ENCODE data around the gene LY86.

GRCh38 chr6:6595025-6595424 lies 6.5 kb downstream of the LY86 start:
- TF ChIP-seq CTCF (IDR thresholded peaks at IDR 0.05; ENCODE audit: low read depth, low read length): no peak
- no peak for TF ChIP-seq EZH2phosphoT487 (IDR thresholded peaks at IDR 0.05; ENCODE audit: low read depth)
